Measurements from ENCODE around the gene SACM1L. TPM values are rescaled to one million over a fixed set of nuclear protein-coding genes. Genes with fewer than 3 reads are reported as not detected.
A peak's percentile ranks its signal among the peaks of the same experiment; 100 is the strongest.
"Not testable (repeated sequence)": the region's sequence is repeated elsewhere in the genome, so short reads cannot be mapped to it uniquely, and the experiment has no call there.

The SACM1L gene
- total RNA-seq, 1 donor from 2014 or later = 19.7 TPM

DNA sequence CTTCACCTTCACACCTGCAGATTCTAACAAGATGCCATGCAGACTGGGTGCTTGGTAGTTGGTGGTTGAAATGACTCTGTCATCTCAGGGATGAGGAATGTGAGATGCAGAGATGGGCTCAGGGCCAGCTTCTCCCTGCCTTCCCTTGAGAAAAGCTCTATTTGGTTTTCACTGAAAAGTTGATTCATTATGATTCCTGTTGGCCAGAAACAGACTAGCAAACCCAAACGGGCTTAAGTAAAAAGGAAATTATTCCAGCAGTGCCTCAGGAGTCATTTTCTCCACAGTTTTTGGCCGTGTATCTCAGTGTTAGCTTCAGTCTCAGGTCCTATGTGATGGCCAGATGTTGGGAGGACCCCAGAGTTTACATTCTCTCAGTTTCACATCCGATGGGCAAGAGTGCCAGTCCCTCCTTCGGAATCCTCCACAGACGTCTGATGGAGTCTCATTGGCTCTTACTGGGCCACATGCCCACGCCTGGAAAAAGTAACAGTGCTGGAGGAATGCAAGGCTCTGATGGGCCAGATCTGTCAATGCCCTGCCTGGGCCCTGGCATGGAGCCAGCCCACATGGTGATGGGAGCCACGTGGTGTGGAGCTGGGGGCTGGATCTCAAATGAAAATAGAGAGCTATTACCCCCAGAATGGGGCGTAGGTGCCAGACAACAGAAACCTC, 22.3 kb upstream of the SACM1L start:
- ATAC-seq (no peak), DNase-seq (ENCODE audit: low spot score) (no peak)

DNA sequence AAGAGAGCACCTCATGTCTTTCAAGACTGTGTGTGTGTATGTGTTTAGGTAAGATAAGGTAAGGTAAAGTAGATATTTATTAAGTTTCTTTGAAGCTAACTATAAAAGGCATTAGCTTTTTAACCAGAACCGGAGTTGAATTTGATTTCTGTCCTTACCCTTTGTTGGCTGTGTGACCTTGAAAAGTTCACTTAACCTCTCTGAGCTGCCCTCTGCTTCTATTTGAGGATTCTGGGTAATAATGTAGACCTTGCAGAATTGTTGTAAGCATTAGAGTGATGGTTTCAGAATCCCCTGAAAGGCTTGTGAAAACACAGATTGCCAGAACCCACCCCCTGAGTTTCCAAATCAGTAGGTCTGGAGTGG, 21.6 kb upstream of the SACM1L start:
- DNase-seq (ENCODE audit: low spot score) (no peak), ATAC-seq (no peak)

- ATAC-seq = no peak
- no peak for DNase-seq (ENCODE audit: low spot score)
These were observed 18.8 kb upstream of the SACM1L start for GRCh38 chr3:45670436-45670835.

GRCh38 chr3:45670991-45671390, 18.2 kb upstream of the SACM1L start:
- DNase-seq (ENCODE audit: low spot score) (no peak), ATAC-seq (peak; percentile 38)

DNA sequence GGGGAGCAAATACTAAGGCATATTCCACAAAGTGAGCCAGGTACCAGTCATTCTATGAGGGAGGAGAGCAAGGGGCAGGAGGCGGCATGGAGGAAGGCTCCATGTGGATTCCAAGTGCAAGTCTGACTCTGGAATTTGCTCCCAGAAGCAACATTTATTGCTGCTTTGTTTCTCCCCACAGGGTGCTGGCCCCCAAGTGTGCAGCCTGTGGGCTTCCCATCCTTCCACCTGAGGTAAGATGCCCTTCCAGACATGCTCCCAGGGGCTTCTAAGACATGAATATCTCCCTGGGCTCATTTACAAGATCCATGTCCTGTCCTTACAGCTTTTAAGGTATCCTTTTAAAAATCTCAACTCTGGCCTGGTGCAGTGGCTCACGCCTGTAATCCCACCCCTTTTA, 15.9 kb upstream of the SACM1L start:
- ATAC-seq (no peak), DNase-seq (ENCODE audit: low spot score) (no peak)

- DNase-seq (ENCODE audit: low spot score) = no peak
- ATAC-seq = peak; percentile 37
These were observed 12.7 kb upstream of the SACM1L start for GRCh38 chr3:45676325-45677032.

DNA sequence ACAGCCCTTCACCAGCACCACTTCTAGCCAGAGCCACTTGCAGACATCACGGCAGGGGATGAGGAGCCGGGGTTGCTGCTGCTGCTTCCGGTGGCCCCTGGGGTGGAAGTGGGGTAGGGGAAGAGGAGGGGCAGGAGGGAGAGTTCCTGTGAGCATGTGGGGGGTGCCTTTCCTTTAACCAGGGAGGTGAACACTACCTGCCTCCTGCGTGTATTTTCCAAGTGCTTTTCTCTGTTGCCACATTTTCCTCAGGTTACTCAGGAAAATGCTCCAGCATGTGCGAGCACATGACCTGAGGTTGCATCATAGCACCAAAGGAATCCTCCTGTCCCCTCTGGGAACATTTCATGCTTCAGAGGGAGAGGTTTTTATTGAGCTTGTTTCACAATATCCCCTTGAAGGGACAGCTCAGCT, 12.2 kb upstream of the SACM1L start:
- DNase-seq (ENCODE audit: low spot score) (peak; percentile 69), ATAC-seq (peak; percentile 82)

DNA sequence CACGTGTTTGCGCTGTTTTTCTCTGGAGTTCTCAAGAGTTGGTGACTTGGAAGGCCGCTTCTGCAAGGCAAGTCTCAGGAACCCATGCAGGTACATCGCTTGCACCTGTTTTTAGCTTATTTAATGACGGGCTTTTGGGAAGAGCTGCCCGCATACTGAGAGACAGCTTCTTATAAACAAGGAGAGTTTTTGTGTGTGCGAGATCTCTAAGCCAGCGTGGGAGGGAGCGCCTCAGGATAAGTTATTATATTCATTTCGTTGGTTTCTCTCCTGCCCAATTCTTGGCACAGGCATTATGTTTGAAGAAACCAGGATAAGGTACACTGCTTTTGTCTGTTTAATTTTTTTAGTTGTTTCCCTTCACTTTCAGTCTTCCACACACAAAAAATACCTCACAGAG, 11.4 kb upstream of the SACM1L start:
- ATAC-seq (no peak), DNase-seq (ENCODE audit: low spot score) (no peak)

GRCh38 chr3:45679805-45680204, 9.4 kb upstream of the SACM1L start:
- DNase-seq (ENCODE audit: low spot score) = no peak
- ATAC-seq = no peak

DNA sequence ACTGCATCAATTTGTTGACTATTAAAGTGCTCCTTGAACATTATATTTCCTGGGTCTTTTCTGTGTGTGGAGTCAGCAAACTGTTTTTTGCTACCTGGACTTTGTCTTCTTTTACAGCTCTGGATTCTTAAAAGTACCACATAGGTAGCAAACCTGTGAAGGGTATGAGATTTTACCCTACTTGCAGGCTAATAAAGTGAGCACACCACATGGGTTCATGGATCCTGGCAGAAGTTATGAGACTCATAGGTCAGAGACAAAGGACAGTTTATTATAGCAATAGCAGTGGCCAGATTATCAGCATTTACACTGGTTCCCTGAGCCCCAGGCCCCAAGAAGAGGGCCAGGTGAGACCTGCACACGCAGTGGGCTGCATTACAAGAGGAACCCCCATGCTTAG, 8.0 kb upstream of the SACM1L start:
- DNase-seq (ENCODE audit: low spot score) = no peak
- no peak for ATAC-seq

GRCh38 chr3:45681846-45682245, 7.3 kb upstream of the SACM1L start:
- DNase-seq (ENCODE audit: low spot score) (no peak), ATAC-seq (no peak)

DNA sequence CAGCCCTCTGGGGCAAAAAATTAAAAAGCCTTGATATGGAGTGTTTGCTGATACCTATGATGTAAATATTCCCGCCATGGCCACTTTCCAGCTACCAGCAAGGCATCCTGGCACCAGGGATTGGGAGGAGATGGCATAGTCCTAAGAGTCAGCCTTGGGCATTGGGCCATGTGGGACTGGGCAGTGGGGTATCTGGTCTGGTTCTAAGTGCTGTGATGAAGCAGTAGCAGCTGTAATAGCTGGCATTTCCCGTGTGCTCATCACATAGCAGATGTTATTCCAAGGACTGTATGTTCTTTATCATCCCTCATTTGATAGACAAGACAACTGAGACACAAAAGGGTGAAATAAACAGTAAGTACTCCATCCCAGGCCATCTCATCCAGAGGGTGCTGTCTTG, 6.9 kb upstream of the SACM1L start:
- no peak for ATAC-seq

DNA sequence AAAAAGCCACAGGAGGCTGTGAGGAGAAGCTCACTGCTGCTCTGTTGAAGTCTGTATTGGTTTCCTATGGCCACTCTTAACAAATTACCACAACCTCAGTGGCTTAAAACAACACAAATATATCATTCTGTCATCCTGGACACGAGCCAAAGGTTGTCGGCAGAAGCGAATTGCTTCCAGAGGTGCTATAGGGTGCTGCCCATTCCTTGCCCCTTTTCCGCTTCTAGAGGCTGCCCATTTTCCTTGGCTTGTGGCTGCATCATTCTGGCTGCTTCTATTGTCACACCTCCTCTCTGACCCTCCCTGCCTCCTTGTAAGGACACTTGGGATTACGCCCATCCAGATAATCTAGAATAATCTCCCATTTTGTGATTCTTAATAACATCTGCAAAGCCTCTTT, 6.4 kb upstream of the SACM1L start:
- ATAC-seq = no peak
- no peak for DNase-seq (ENCODE audit: low spot score)

More for the DNA sequence above, 6.9 kb upstream of the SACM1L start:
- DNase-seq (ENCODE audit: low spot score) = no peak

DNA sequence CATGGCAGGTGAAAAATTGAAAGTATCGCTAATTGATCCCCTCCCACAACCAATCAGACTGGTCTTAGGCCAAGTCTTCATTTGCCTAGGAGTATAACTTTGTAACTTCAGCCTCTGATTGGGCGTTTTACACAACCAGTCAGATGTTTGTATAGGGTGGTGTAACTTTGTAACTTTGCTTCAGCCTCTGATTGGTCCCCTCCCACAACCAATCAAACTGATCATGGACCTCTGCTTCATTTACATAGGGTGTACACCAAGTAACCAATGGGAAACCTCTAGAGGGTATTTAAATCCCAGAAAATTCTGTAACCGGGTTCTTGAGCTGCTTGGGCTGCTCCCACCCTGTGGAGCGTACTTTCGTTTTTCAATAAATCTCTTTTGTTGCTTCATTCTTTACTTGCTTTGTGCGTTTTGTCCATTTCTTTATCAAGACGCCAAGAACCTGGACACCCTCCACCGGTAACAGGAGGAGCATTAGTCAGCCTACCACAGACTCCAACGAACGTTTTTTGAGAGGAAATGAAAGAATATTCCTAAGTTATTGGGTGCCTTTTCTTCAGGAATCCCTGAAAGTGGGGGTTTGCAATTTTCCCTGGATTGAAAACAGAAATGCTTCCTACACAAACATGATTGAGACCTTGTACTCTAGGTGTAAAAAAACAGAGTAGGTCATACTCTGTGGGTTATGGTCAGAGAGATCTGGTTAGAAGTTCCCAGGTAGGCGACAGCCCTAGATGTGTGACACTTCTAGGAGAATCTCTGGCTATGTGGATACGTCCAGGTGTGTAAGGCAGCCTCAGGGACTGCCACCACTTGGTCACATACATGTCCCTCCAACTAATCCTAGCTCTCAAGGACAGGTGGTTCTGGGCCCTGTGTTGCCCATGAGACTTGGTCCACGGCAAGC, 5.5 kb upstream of the SACM1L start:
- ATAC-seq (peak; percentile 62), DNase-seq (ENCODE audit: low spot score) (no peak)

- no peak for DNase-seq (ENCODE audit: low spot score)
- no peak for ATAC-seq
These were observed 4.8 kb upstream of the SACM1L start for GRCh38 chr3:45684327-45684892.

GRCh38 chr3:45685722-45686121, 3.5 kb upstream of the SACM1L start:
- ATAC-seq; DNase-seq (ENCODE audit: low spot score): not testable (repeated sequence)

DNA sequence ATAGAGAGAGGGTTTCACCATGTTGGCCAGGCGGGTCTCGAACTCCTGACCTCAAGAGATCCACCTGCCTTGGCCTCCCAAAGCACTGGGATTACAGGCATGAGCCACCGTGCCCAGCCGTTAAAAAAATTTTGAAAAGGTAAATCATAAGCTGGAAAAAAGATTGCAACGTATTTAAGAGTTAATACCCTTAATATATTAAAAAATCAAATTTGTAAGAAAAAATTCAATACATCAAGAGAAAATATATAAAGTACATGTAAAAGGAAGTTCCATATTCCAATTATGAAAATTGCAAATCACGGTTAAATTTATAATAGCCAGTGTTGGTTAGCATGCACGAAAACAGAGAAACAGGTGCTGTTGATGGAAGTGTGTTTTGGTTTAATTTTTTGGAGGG, 2.3 kb upstream of the SACM1L start:
- no peak for ATAC-seq
- DNase-seq (ENCODE audit: low spot score) = no peak

DNA sequence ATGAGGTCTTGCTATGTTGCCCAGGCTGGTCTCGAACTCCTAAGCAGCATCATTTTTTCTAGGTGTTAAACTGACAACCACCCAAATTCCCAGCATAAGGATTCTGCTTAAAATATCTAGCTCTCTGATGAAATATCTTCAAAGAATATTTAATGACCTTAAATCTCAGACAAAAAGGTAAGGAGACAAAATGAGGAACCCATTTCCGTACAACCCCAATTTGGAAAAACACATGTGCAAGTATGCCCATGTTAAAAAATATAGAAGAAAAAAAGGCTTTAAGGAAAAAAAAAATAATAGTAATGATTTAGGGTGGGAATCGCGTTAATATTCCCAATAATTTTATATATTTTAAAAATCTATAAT, 1.4 kb upstream of the SACM1L start:
- DNase-seq (ENCODE audit: low spot score) (no peak), ATAC-seq (no peak)

- DNase-seq (ENCODE audit: low spot score) = peak; percentile 51
These were observed 858 bp upstream of the SACM1L start for GRCh38 chr3:45688194-45688881.

GRCh38 chr3:45689787-45690145, 570 bp downstream of the SACM1L start:
- DNase-seq (ENCODE audit: low spot score) = no peak

More at GRCh38 chr3:45688194-45688881, 858 bp upstream of the SACM1L start:
- ATAC-seq = no peak

More at GRCh38 chr3:45689787-45690145, 570 bp downstream of the SACM1L start:
- ATAC-seq = no peak
